ENCODE measurements around the gene CCDC90B.

- TF ChIP-seq, protein P1, sequence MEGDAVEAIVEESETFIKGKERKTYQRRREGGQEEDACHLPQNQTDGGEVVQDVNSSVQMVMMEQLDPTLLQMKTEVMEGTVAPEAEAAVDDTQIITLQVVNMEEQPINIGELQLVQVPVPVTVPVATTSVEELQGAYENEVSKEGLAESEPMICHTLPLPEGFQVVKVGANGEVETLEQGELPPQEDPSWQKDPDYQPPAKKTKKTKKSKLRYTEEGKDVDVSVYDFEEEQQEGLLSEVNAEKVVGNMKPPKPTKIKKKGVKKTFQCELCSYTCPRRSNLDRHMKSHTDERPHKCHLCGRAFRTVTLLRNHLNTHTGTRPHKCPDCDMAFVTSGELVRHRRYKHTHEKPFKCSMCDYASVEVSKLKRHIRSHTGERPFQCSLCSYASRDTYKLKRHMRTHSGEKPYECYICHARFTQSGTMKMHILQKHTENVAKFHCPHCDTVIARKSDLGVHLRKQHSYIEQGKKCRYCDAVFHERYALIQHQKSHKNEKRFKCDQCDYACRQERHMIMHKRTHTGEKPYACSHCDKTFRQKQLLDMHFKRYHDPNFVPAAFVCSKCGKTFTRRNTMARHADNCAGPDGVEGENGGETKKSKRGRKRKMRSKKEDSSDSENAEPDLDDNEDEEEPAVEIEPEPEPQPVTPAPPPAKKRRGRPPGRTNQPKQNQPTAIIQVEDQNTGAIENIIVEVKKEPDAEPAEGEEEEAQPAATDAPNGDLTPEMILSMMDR (conservative IDR thresholded peaks at IDR 0.05; ENCODE audit: low read depth, low read length) = no peak
- TF ChIP-seq EZH2 (IDR thresholded peaks at IDR 0.05; ENCODE audit: borderline replicate concordance, low read depth, low read length, poor library complexity, severe bottlenecking) = no peak
These were observed 10.1 kb downstream of the CCDC90B start for GRCh38 chr11:83275888-83276641.
